ENCODE results near the gene RHOH. TPM values are rescaled to one million over a fixed set of nuclear protein-coding genes. Genes with fewer than 3 reads are reported as not detected.
"Not testable (repeated sequence)": the region's sequence is repeated elsewhere in the genome, so short reads cannot be mapped to it uniquely, and the experiment has no call there.

Gene RHOH
- total and polyA plus RNA-seq, 9 donors, result 0.10 to 0.87 (median 0.29) TPM

- H3K4me1 ChIP-seq (ENCODE audit: control insufficient read depth, insufficient read depth, low read length); H3K36me3 ChIP-seq (ENCODE audit: control insufficient read depth, insufficient read depth, low read length); H3K27ac ChIP-seq (ENCODE audit: low read length); H3K4me3 ChIP-seq (ENCODE audit: low read length); H3K27me3 ChIP-seq (ENCODE audit: control insufficient read depth, insufficient read depth, low read length); H3K9me3 ChIP-seq (replicated peaks; ENCODE audit: control insufficient read depth, low read depth, low read length); DNase-seq: not testable (repeated sequence)
- 63% methylated on average over 1 of the region's 2 CpGs for WGBS (ENCODE audit: insufficient coverage)
Observed at GRCh38 chr4:40290611-40291186, 93.9 kb downstream of the RHOH start.

- WGBS (ENCODE audit: insufficient coverage), result 56% methylated on average over 1 of the region's 2 CpGs
- no peak overlapping the region for H3K27ac ChIP-seq (ENCODE audit: low read length)
- no peak for DNase-seq
- H3K9me3 ChIP-seq (replicated peaks; ENCODE audit: control insufficient read depth, low read depth, low read length), result peaks cover 8% of the 10 kb centered on the region
- no peak overlapping the region for H3K4me3 ChIP-seq (ENCODE audit: low read length)
- H3K36me3 ChIP-seq (ENCODE audit: control insufficient read depth, insufficient read depth, low read length), result no peaks in the 10 kb centered on the region
- H3K27me3 ChIP-seq (ENCODE audit: control insufficient read depth, insufficient read depth, low read length), result no peaks in the 10 kb centered on the region
- no peaks in the 10 kb centered on the region for H3K4me1 ChIP-seq (ENCODE audit: control insufficient read depth, insufficient read depth, low read length)
Observed at GRCh38 chr4:40292313-40292759, 95.5 kb downstream of the RHOH start.

GRCh38 chr4:40294339-40294738 lies 97.5 kb downstream of the RHOH start:
- no peak overlapping the region for H3K27ac ChIP-seq (ENCODE audit: low read length)
- no peak for DNase-seq
- 95% methylated on average over 1 of the region's 1 CpG for WGBS (ENCODE audit: insufficient coverage)
- H3K4me1 ChIP-seq (ENCODE audit: control insufficient read depth, insufficient read depth, low read length), result no peaks in the 10 kb centered on the region
- no peak overlapping the region for H3K4me3 ChIP-seq (ENCODE audit: low read length)
- H3K9me3 ChIP-seq (replicated peaks; ENCODE audit: control insufficient read depth, low read depth, low read length), result peaks cover 8% of the 10 kb centered on the region
- no peaks in the 10 kb centered on the region for H3K36me3 ChIP-seq (ENCODE audit: control insufficient read depth, insufficient read depth, low read length)
- no peaks in the 10 kb centered on the region for H3K27me3 ChIP-seq (ENCODE audit: control insufficient read depth, insufficient read depth, low read length)

- not testable (repeated sequence) for H3K4me3 ChIP-seq (ENCODE audit: low read length); H3K27ac ChIP-seq (ENCODE audit: low read length); H3K9me3 ChIP-seq (replicated peaks; ENCODE audit: control insufficient read depth, low read depth, low read length); H3K27me3 ChIP-seq (ENCODE audit: control insufficient read depth, insufficient read depth, low read length); H3K36me3 ChIP-seq (ENCODE audit: control insufficient read depth, insufficient read depth, low read length); DNase-seq; H3K4me1 ChIP-seq (ENCODE audit: control insufficient read depth, insufficient read depth, low read length)
Observed at GRCh38 chr4:40295030-40295429, 98.2 kb downstream of the RHOH start.

GRCh38 chr4:40295572-40295971 lies 98.7 kb downstream of the RHOH start:
- H3K9me3 ChIP-seq (replicated peaks; ENCODE audit: control insufficient read depth, low read depth, low read length), result peaks cover 8% of the 10 kb centered on the region
- WGBS (ENCODE audit: insufficient coverage), result 96% methylated on average over 4 of the region's 4 CpGs
- no peaks in the 10 kb centered on the region for H3K4me1 ChIP-seq (ENCODE audit: control insufficient read depth, insufficient read depth, low read length)
- no peaks in the 10 kb centered on the region for H3K36me3 ChIP-seq (ENCODE audit: control insufficient read depth, insufficient read depth, low read length)
- DNase-seq, result no peak
- no peaks in the 10 kb centered on the region for H3K27me3 ChIP-seq (ENCODE audit: control insufficient read depth, insufficient read depth, low read length)
- no peak overlapping the region for H3K4me3 ChIP-seq (ENCODE audit: low read length)
- no peak overlapping the region for H3K27ac ChIP-seq (ENCODE audit: low read length)

Other genes starting within 250 kb of the RHOH start
- gene PDS5A, start 219.1 kb upstream of the RHOH start, total RNA-seq, result 32.8 TPM
- gene PDS5A, start 219.1 kb upstream of the RHOH start, polyA plus RNA-seq (ENCODE audit: insufficient read depth in 1 of 8, insufficient read length in 8 of 8, low replicate concordance in 1 of 8), result 10 to 100 TPM; 26.9 to 42.1 (median 33.9) TPM
- gene N4BP2, start 140.2 kb upstream of the RHOH start, total RNA-seq, result 18.9 TPM
- gene N4BP2, start 140.2 kb upstream of the RHOH start, polyA plus RNA-seq (ENCODE audit: insufficient read depth in 1 of 8, insufficient read length in 8 of 8, low replicate concordance in 1 of 8), result 10 to 100 TPM in 7 of 8 donors, 1 to 10 TPM in 1; 6.0 to 16.9 (median 12.2) TPM
- 0.04 TPM for gene CHRNA9, start 138.3 kb downstream of the RHOH start, total RNA-seq
- under 1 TPM in 4 of 8 donors, not detected in 4; 0.08 to 0.20 (median 0.11) TPM for gene CHRNA9, start 138.3 kb downstream of the RHOH start, polyA plus RNA-seq (ENCODE audit: insufficient read depth in 1 of 8, insufficient read length in 8 of 8, low replicate concordance in 1 of 8)

Data from muscle of leg (tissue), 11 donors.